GM12878 (cell line): ENCODE data around the gene FAM216A.

Experiments used
- ATF2 ChIP-seq: IDR thresholded peaks from 2 replicates; pipeline ENCODE4 v1.6.1; 2012; ENCODE audit warnings: low read length, inconsistent platforms
- ATF3 ChIP-seq: IDR thresholded peaks from 2 replicates; pipeline ENCODE4 v1.6.1; 2011; ENCODE audit warnings: low read depth, mild to moderate bottlenecking, low read length, moderate library complexity, borderline replicate concordance; ENCODE audit errors: extremely low read depth
- CTCF ChIP-seq, 3 experiments: IDR thresholded peaks in 2 of 3; conservative IDR thresholded peaks in 1 of 3; 2 replicates each; pipeline ENCODE4 v1.5.1; 2011; ENCODE audit warnings: low read depth in 3 of 3, low read length in 3 of 3, mild to moderate bottlenecking in 3 of 3, control low read depth in 2 of 3, moderate library complexity in 2 of 3, inconsistent platforms in 1 of 3, mixed read lengths in 1 of 3; ENCODE audit not compliant: control insufficient read depth in 2 of 3, insufficient read depth in 1 of 3; ENCODE audit errors: extremely low read depth in 1 of 3
- ELK1 ChIP-seq: IDR thresholded peaks from 2 replicates; pipeline ENCODE4 v1.6.1; 2012; ENCODE audit warnings: low read depth, low read length, improper control_type of control experiment
- HDAC6 ChIP-seq: fragments of 200-600 bp; sonication (generic); IDR thresholded peaks from one replicate; pipeline ENCODE4 v1.8.0; 2017; ENCODE audit warnings: antibody characterized with exemption; ENCODE audit not compliant: unreplicated experiment
- KLF5 ChIP-seq: fragments of 450-650 bp; IDR thresholded peaks from 2 replicates; pipeline ENCODE4 v1.6.1; 2014; ENCODE audit warnings: mild to moderate bottlenecking; ENCODE audit not compliant: partially characterized antibody
- MTA3 ChIP-seq: IDR thresholded peaks from 2 replicates; pipeline ENCODE4 v1.6.1; 2012; ENCODE audit warnings: low read length, inconsistent platforms, borderline replicate concordance
- PAX8 ChIP-seq: fragments of 450-650 bp; IDR thresholded peaks from 2 replicates; pipeline ENCODE4 v1.6.1; 2017; ENCODE audit warnings: mild to moderate bottlenecking, moderate library complexity
- PBX3 ChIP-seq: IDR thresholded peaks from 2 replicates; pipeline ENCODE4 v1.6.1; 2011; ENCODE audit warnings: mild to moderate bottlenecking, low read depth, low read length, moderate library complexity; ENCODE audit not compliant: insufficient replicate concordance
- POLR2A ChIP-seq: IDR thresholded peaks from 2 replicates; pipeline ENCODE4 v1.6.1; 2011; ENCODE audit warnings: low read depth, mild to moderate bottlenecking, low read length
- TCF12 ChIP-seq: IDR thresholded peaks from 2 replicates; pipeline ENCODE4 v1.6.1; 2011; ENCODE audit warnings: low read depth, mild to moderate bottlenecking, low read length
- USF2 ChIP-seq: IDR thresholded peaks from 2 replicates; pipeline ENCODE4 v1.6.1; 2011; ENCODE audit warnings: low read depth, low read length, improper control_type of control experiment, borderline replicate concordance

GRCh38 chr12:110465024-110465423 lies 3.6 kb upstream of the FAM216A start:
- TF ChIP-seq HDAC6: no peak
- no peak for TF ChIP-seq ATF2
- TF ChIP-seq KLF5: no peak
- no peak for TF ChIP-seq POLR2A
- TF ChIP-seq TCF12: no peak
- no peak for TF ChIP-seq USF2
- no peak for TF ChIP-seq PAX8
- TF ChIP-seq CTCF (IDR thresholded peaks at IDR 0.05 in 2 of 3, conservative IDR thresholded peaks at IDR 0.05 in 1 of 3; ENCODE audit: control insufficient read depth in 2 of 3, extremely low read depth in 1 of 3, insufficient read depth in 1 of 3, low read depth in 3 of 3, low read length in 3 of 3): no peak
- TF ChIP-seq ELK1: no peak
- TF ChIP-seq MTA3: no peak
- TF ChIP-seq ATF3: no peak
- TF ChIP-seq PBX3: no peak
